HCT116 (cell line): ENCODE results near the gene CACNG8. TPM values are rescaled to one million over a fixed set of nuclear protein-coding genes. Genes with fewer than 3 reads are reported as not detected.

ENCODE experiments used
- ATAC-seq: fragments of 200-7000 bp; cut with Tn5 transposase; 2 replicates; pipeline ENCODE4 v1.9.1; 2020; ENCODE audit warnings: mild to moderate bottlenecking, moderate library complexity
- BruUV-seq: library from RNA; stranded (reverse); fragments of 400-500 nt; replicated peaks from 2 replicates; lab custom pipeline; 2021; lab: Mats Ljungman, UMichigan
- CTCF ChIA-PET: fragments of 300-600 bp; sonication (Branson Sonifier 250); formaldehyde crosslinking; loops from one replicate; lab custom pipeline; 2021; ENCODE audit warnings: antibody characterized with exemption; lab: Charles Lee
- POLR2A ChIA-PET: fragments of 300-600, 350-600 bp; sonication (Branson Sonifier 250); formaldehyde crosslinking; loops from one replicate; lab custom pipeline; 2021; ENCODE audit warnings: antibody characterized with exemption; lab: Charles Lee
- RAD21 ChIA-PET, 2 experiments: fragments of 300-600 bp; sonication (Branson Sonifier 250); formaldehyde crosslinking; loops; one replicate each; lab custom pipeline; 2023; ENCODE audit warnings: low total read pairs in 2 of 2; ENCODE audit not compliant: uncharacterized antibody in 2 of 2, unreplicated experiment in 2 of 2, low non-redundant PET in 1 of 2; lab: Charles Lee
- DNase-seq: peaks from one replicate; pipeline ENCODE4 v3.0.0-alpha.2; 2010; ENCODE audit warnings: low read depth, low spot score
- H2AFZ ChIP-seq: fragments of 200-600 bp; shearing (Covaris generic), sonication (generic); 2 replicates; pipeline ENCODE4 v1.6.1; 2017; ENCODE audit warnings: low read depth, mixed run types, mixed read lengths, antibody characterized with exemption, low read length; ENCODE audit not compliant: poor library complexity, severe bottlenecking
- H3K27ac ChIP-seq: 2 replicates; pipeline ENCODE4 v1.5.1; 2012; ENCODE audit warnings: low read depth, low read length
- H3K27me3 ChIP-seq: fragments of 200-600 bp; sonication (generic); 2 replicates; pipeline ENCODE4 v1.6.1; 2016; ENCODE audit warnings: mixed run types, low read length, mixed read lengths; ENCODE audit not compliant: insufficient read depth
- H3K36me3 ChIP-seq, 2 experiments: fragments of 200-500 bp in 1 of 2; fragments of 200-600 bp in 1 of 2; sonication (Bioruptor generic) in 1 of 2; sonication (generic) in 1 of 2; 2 replicates each; pipeline versions ENCODE4 v1.5.1 to v1.6.1; 2014 to 2016; ENCODE audit warnings: low read length in 2 of 2, inconsistent platforms in 1 of 2, mixed read lengths in 1 of 2, mixed run types in 1 of 2; ENCODE audit not compliant: insufficient read depth in 2 of 2, control insufficient read depth in 1 of 2
- H3K4me1 ChIP-seq, 2 experiments: fragments of 200-600 bp in 1 of 2; sonication (generic) in 1 of 2; 2 replicates each; pipeline versions ENCODE4 v1.5.1 to v1.6.1; 2012 to 2017; ENCODE audit warnings: low read length in 2 of 2, inconsistent platforms in 1 of 2, mild to moderate bottlenecking in 1 of 2, mixed read lengths in 1 of 2, mixed run types in 1 of 2, moderate library complexity in 1 of 2; ENCODE audit not compliant: insufficient read depth in 2 of 2, control insufficient read depth in 1 of 2
- H3K4me2 ChIP-seq: fragments of 200-600 bp; sonication (generic); 2 replicates; pipeline ENCODE4 v1.6.1; 2017; ENCODE audit warnings: mixed run types, low read length, mixed read lengths
- H3K4me3 ChIP-seq, 2 experiments: fragments of 200-600 bp in 1 of 2; sonication (generic) in 1 of 2; replicated peaks in 1 of 2; 2 replicates each; pipeline ENCODE4 v1.5.1; 2011 to 2016; ENCODE audit warnings: low read length in 2 of 2, control low read depth in 1 of 2, low read depth in 1 of 2, mild to moderate bottlenecking in 1 of 2, mixed read lengths in 1 of 2, mixed run types in 1 of 2
- H3K79me2 ChIP-seq: fragments of 200-600 bp; sonication (generic); 2 replicates; pipeline ENCODE4 v1.6.1; 2017; ENCODE audit warnings: mild to moderate bottlenecking, mixed run types, low read length, moderate library complexity, mixed read lengths; ENCODE audit not compliant: insufficient read depth
- H3K9ac ChIP-seq: fragments of 200-600 bp; sonication (generic); 2 replicates; pipeline ENCODE4 v1.6.1; 2016; ENCODE audit warnings: low read length, mixed read lengths
- H3K9me2 ChIP-seq: fragments of 200-600 bp; sonication (generic), shearing (Covaris generic); 2 replicates; pipeline ENCODE4 v1.6.1; 2017; ENCODE audit warnings: mixed run types, mild to moderate bottlenecking, moderate library complexity; ENCODE audit not compliant: insufficient read depth
- H3K9me3 ChIP-seq, 2 experiments: fragments of 200-500 bp in 1 of 2; fragments of 200-600 bp in 1 of 2; sonication (Bioruptor generic) in 1 of 2; sonication (generic) in 1 of 2; 2 replicates each; pipeline ENCODE4 v1.6.1; 2014 to 2017; ENCODE audit warnings: low read length in 2 of 2, mixed read lengths in 2 of 2, inconsistent platforms in 1 of 2, low read depth in 1 of 2, mild to moderate bottlenecking in 1 of 2, mixed run types in 1 of 2, moderate library complexity in 1 of 2; ENCODE audit not compliant: control insufficient read depth in 1 of 2, insufficient read depth in 1 of 2
- H4K20me1 ChIP-seq: fragments of 200-600 bp; sonication (generic), shearing (Covaris generic); 2 replicates; pipeline ENCODE4 v1.6.1; 2017; ENCODE audit warnings: mixed run types, mild to moderate bottlenecking, moderate library complexity; ENCODE audit not compliant: insufficient read depth
- EZH2 ChIP-seq: fragments of 200-600 bp; sonication (generic); IDR thresholded peaks from 2 replicates; pipeline ENCODE4 v1.6.1; 2017; ENCODE audit warnings: antibody characterized with exemption, mixed run types
- EZH2phosphoT487 ChIP-seq: fragments of 200-600 bp; IDR thresholded peaks from 2 replicates; pipeline ENCODE4 v1.6.1; 2018; ENCODE audit warnings: antibody characterized with exemption, borderline replicate concordance
- FOSL1 ChIP-seq: IDR thresholded peaks from 2 replicates; pipeline ENCODE4 v1.6.1; 2012; ENCODE audit warnings: low read depth
- JUND ChIP-seq: IDR thresholded peaks from 2 replicates; pipeline ENCODE4 v1.6.1; 2012
- SP1 ChIP-seq: IDR thresholded peaks from 2 replicates; pipeline ENCODE4 v1.6.1; 2012; ENCODE audit warnings: low read depth
- TCF7L2 ChIP-seq: IDR thresholded peaks from 2 replicates; pipeline ENCODE4 v1.7.0; 2011; ENCODE audit warnings: borderline replicate concordance, inconsistent platforms; ENCODE audit not compliant: insufficient read depth, insufficient read length; ENCODE audit errors: extremely low read depth
- ZFX ChIP-seq: fragments of 450-650 bp; IDR thresholded peaks from 2 replicates; pipeline ENCODE4 v1.6.1; 2017
- ZNF274 ChIP-seq: fragments of 200-500 bp; sonication (Bioruptor generic); IDR thresholded peaks from 2 replicates; pipeline ENCODE4 v1.6.1; 2014; ENCODE audit warnings: mild to moderate bottlenecking, low read depth, low read length, inconsistent platforms
- intact Hi-C: fragments of 100-400 bp; cut with micrococcal nuclease; formaldehyde crosslinking; loops from 2 replicates; pipeline ENCODE4 v1.10.0; 2022
- total RNA-seq: library from RNA; stranded (reverse); gene quantifications from one replicate; pipeline ENCODE4 v1.2.1, GENCODE V29; 2021; ENCODE audit not compliant: unreplicated experiment
- TF ChIP-seq, protein P1 (sequence below): IDR thresholded peaks from 2 replicates; pipeline ENCODE4 v1.6.1; 2012

CACNG8 gene
- total RNA-seq, 1 experiment from 2014 or later = 0.93 TPM

DNA sequence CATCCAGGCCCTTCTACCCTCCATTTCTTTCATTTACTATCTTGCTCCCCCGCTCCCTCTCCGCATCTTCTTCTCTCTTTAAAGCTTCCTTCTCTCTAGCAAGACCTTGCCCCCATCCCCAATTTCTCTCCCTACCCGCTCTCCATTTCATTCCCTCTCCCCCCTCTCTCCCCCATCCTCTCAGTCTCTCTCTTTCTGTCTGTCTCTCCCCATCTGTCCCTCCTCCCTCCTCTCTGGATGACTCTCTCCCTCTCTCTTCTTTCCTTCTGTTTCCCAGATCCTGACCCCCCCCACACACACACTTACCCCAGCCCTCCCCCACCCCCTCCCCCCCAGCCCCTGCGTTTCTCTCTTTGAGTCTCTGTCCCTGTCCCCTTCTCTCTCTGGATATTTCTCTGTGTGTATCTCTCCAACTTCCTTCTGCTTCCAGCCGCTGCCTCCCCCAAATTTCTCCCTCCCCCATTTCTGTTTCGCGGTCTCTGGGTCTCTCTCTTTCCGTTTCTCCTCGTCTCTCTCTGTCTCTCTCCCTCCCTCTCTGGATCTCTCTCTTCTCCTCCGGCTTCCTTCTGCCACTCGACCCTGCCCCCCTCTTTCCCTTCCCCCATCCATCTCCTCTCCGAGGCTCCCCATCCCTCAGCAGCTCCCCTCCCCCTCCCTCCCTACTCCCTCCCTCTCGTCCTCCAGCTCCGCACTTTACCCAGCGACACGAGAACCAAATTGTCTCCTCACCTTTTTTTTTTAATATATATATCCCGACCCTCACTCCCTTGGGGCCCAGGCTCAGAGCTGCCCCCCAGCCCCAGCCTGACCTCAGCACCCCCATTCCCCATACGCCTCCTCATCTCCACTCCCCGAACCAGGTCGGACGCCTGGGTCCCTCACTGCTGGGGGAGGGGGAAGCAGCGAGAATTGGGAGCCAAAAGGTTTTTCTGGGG lies 3.6 kb upstream of the CACNG8 start:
- CTCF ChIA-PET = no interaction called here
- POLR2A ChIA-PET = no interaction called here
- no peak overlapping the region for H3K9ac ChIP-seq

DNA sequence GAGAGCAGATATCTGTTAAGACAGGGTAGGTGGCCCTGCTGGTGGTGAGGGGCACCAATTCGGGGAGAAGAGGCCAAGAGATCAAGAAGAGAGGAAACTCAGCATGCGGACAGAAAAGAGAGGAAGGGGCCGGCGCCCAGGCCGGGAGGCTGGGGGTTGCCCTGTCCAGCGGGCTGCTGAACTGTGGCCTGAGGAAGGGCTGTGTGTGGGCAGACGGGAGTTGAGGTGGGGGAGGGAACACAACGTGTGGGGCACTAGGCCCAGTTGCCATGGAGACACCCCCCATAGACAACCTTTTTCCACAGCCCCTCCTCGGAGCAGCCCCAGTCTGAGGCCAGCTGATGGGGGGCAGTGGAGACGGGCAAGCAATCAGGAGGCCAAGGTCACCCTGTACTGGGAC lies 2.5 kb upstream of the CACNG8 start:
- H3K9me3 ChIP-seq = no peaks in the 10 kb centered on the region
- no peaks in the 10 kb centered on the region for H4K20me1 ChIP-seq
- no peak overlapping the region for H3K4me3 ChIP-seq
- POLR2A ChIA-PET = interaction anchor here (0.6 kb wide), 1 partner anchor 70 kb away, joined by 3 read pairs; no protein-coding TSS in a partner anchor
- no peak overlapping the region for H3K9ac ChIP-seq
- CTCF ChIA-PET = no interaction called here
- intact Hi-C loops = no loop called here
- H3K4me2 ChIP-seq = no peak overlapping the region
- H3K9me2 ChIP-seq = no peaks in the 10 kb centered on the region
- H3K79me2 ChIP-seq = no peaks in the 10 kb centered on the region
- H3K36me3 ChIP-seq = no peaks in the 10 kb centered on the region
- BruUV-seq = no TSS peak
- H3K27me3 ChIP-seq = peaks cover 16% of the 10 kb centered on the region
- no peak overlapping the region for H3K27ac ChIP-seq
- RAD21 ChIA-PET = no interaction called here
- DNase-seq (no peak), ATAC-seq (no peak)
- no peak overlapping the region for H2AFZ ChIP-seq
- TF ChIP-seq TCF7L2 (no peak), JUND (no peak), EZH2phosphoT487 (no peak), SP1 (no peak), FOSL1 (no peak), ZFX (no peak)
- TF ChIP-seq, protein P1, sequence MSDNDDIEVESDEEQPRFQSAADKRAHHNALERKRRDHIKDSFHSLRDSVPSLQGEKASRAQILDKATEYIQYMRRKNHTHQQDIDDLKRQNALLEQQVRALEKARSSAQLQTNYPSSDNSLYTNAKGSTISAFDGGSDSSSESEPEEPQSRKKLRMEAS = no peak
- no peaks in the 10 kb centered on the region for H3K4me1 ChIP-seq

More for the DNA sequence above, 3.6 kb upstream of the CACNG8 start:
- H3K9me2 ChIP-seq = no peaks in the 10 kb centered on the region
- DNase-seq (no peak), ATAC-seq (no peak)
- H3K79me2 ChIP-seq = no peaks in the 10 kb centered on the region
- no peaks in the 10 kb centered on the region for H3K9me3 ChIP-seq
- H3K4me2 ChIP-seq = no peak overlapping the region
- RAD21 ChIA-PET = no interaction called here
- H4K20me1 ChIP-seq = no peaks in the 10 kb centered on the region
- intact Hi-C loops = no loop called here
- no peaks in the 10 kb centered on the region for H3K36me3 ChIP-seq
- H3K27me3 ChIP-seq = peaks cover 16% of the 10 kb centered on the region
- H3K27ac ChIP-seq = no peak overlapping the region
- no peak overlapping the region for H3K4me3 ChIP-seq
- no TSS peak for BruUV-seq
- no peak for TF ChIP-seq ZNF274
- no peak for TF ChIP-seq TCF7L2
- TF ChIP-seq EZH2 = no peak
- H2AFZ ChIP-seq = no peak overlapping the region
- no peaks in the 10 kb centered on the region for H3K4me1 ChIP-seq
